ENCODE measurements around the gene CNN2. TPM values are rescaled to one million over a fixed set of nuclear protein-coding genes. Genes with fewer than 3 reads are reported as not detected.

CNN2 gene
- total and polyA plus RNA-seq, 9 donors: 31.3 to 64.9 (median 53.7) TPM

- Histone ChIP-seq H3K36me3 (ENCODE audit: control insufficient read depth, insufficient read depth, low read length) (peaks cover 62% of the 10 kb centered on the region), H3K4me3 (ENCODE audit: low read length) (no peak overlapping the region), H3K9me3 (replicated peaks; ENCODE audit: control insufficient read depth, low read depth, low read length) (no peaks in the 10 kb centered on the region), H3K27me3 (ENCODE audit: control insufficient read depth, insufficient read depth, low read length) (no peaks in the 10 kb centered on the region), H3K27ac (ENCODE audit: low read length) (no peak overlapping the region), H3K4me1 (ENCODE audit: control insufficient read depth, insufficient read depth, low read length) (peaks cover 13% of the 10 kb centered on the region)
- WGBS (ENCODE audit: insufficient coverage): 73% methylated on average over 12 of the region's 14 CpGs
- no peak for DNase-seq
Observed at GRCh38 chr19:988081-988480, 38.3 kb upstream of the CNN2 start.

GRCh38 chr19:988510-988909, 37.9 kb upstream of the CNN2 start:
- peaks cover 64% of the 10 kb centered on the region for H3K36me3 ChIP-seq (ENCODE audit: control insufficient read depth, insufficient read depth, low read length)
- peaks cover 11% of the 10 kb centered on the region for H3K4me1 ChIP-seq (ENCODE audit: control insufficient read depth, insufficient read depth, low read length)
- no peak overlapping the region for H3K4me3 ChIP-seq (ENCODE audit: low read length)
- DNase-seq: no peak
- H3K27ac ChIP-seq (ENCODE audit: low read length): no peak overlapping the region
- WGBS (ENCODE audit: insufficient coverage): 82% methylated on average over 15 of the region's 15 CpGs
- no peaks in the 10 kb centered on the region for H3K9me3 ChIP-seq (replicated peaks; ENCODE audit: control insufficient read depth, low read depth, low read length)
- H3K27me3 ChIP-seq (ENCODE audit: control insufficient read depth, insufficient read depth, low read length): no peaks in the 10 kb centered on the region

GRCh38 chr19:989381-990081, 36.9 kb upstream of the CNN2 start:
- 84% methylated on average over 25 of the region's 25 CpGs for WGBS (ENCODE audit: insufficient coverage)
- Histone ChIP-seq H3K36me3 (ENCODE audit: control insufficient read depth, insufficient read depth, low read length) (peaks cover 75% of the 10 kb centered on the region), H3K27me3 (ENCODE audit: control insufficient read depth, insufficient read depth, low read length) (no peaks in the 10 kb centered on the region), H3K4me3 (ENCODE audit: low read length) (no peak overlapping the region), H3K9me3 (replicated peaks; ENCODE audit: control insufficient read depth, low read depth, low read length) (no peaks in the 10 kb centered on the region), H3K27ac (ENCODE audit: low read length) (no peak overlapping the region), H3K4me1 (ENCODE audit: control insufficient read depth, insufficient read depth, low read length) (peaks cover 5% of the 10 kb centered on the region)
- DNase-seq: no peak

- H3K4me1 ChIP-seq (ENCODE audit: control insufficient read depth, insufficient read depth, low read length): peaks cover 4% of the 10 kb centered on the region
- DNase-seq: no peak
- 73% methylated on average over 21 of the region's 27 CpGs for WGBS (ENCODE audit: insufficient coverage)
- H3K36me3 ChIP-seq (ENCODE audit: control insufficient read depth, insufficient read depth, low read length): peaks cover 79% of the 10 kb centered on the region
- no peaks in the 10 kb centered on the region for H3K9me3 ChIP-seq (replicated peaks; ENCODE audit: control insufficient read depth, low read depth, low read length)
- no peak overlapping the region for H3K27ac ChIP-seq (ENCODE audit: low read length)
- H3K4me3 ChIP-seq (ENCODE audit: low read length): no peak overlapping the region
- H3K27me3 ChIP-seq (ENCODE audit: control insufficient read depth, insufficient read depth, low read length): peaks cover 3% of the 10 kb centered on the region
Observed at GRCh38 chr19:990119-990571, 36.3 kb upstream of the CNN2 start.

GRCh38 chr19:990746-991145, 35.7 kb upstream of the CNN2 start:
- no peaks in the 10 kb centered on the region for H3K9me3 ChIP-seq (replicated peaks; ENCODE audit: control insufficient read depth, low read depth, low read length)
- WGBS (ENCODE audit: insufficient coverage): 91% methylated on average over 20 of the region's 23 CpGs
- no peak for DNase-seq
- no peak overlapping the region for H3K27ac ChIP-seq (ENCODE audit: low read length)
- no peak overlapping the region for H3K4me3 ChIP-seq (ENCODE audit: low read length)
- H3K27me3 ChIP-seq (ENCODE audit: control insufficient read depth, insufficient read depth, low read length): peaks cover 9% of the 10 kb centered on the region
- peaks cover 9% of the 10 kb centered on the region for H3K4me1 ChIP-seq (ENCODE audit: control insufficient read depth, insufficient read depth, low read length)
- peaks cover 73% of the 10 kb centered on the region for H3K36me3 ChIP-seq (ENCODE audit: control insufficient read depth, insufficient read depth, low read length)

GRCh38 chr19:991174-991931, 35.1 kb upstream of the CNN2 start:
- Histone ChIP-seq H3K27me3 (ENCODE audit: control insufficient read depth, insufficient read depth, low read length) (peaks cover 15% of the 10 kb centered on the region), H3K9me3 (replicated peaks; ENCODE audit: control insufficient read depth, low read depth, low read length) (no peaks in the 10 kb centered on the region), H3K4me1 (ENCODE audit: control insufficient read depth, insufficient read depth, low read length) (peaks cover 16% of the 10 kb centered on the region), H3K4me3 (ENCODE audit: low read length) (no peak overlapping the region), H3K36me3 (ENCODE audit: control insufficient read depth, insufficient read depth, low read length) (peaks cover 67% of the 10 kb centered on the region), H3K27ac (ENCODE audit: low read length) (no peak overlapping the region)
- WGBS (ENCODE audit: insufficient coverage): 82% methylated on average over 14 of the region's 47 CpGs
- no peak for DNase-seq

GRCh38 chr19:991932-992669, 34.3 kb upstream of the CNN2 start:
- H3K27me3 ChIP-seq (ENCODE audit: control insufficient read depth, insufficient read depth, low read length): peaks cover 23% of the 10 kb centered on the region
- no peak overlapping the region for H3K4me3 ChIP-seq (ENCODE audit: low read length)
- H3K27ac ChIP-seq (ENCODE audit: low read length): no peak overlapping the region
- DNase-seq: no peak
- peaks cover 60% of the 10 kb centered on the region for H3K36me3 ChIP-seq (ENCODE audit: control insufficient read depth, insufficient read depth, low read length)
- peaks cover 18% of the 10 kb centered on the region for H3K4me1 ChIP-seq (ENCODE audit: control insufficient read depth, insufficient read depth, low read length)
- no peaks in the 10 kb centered on the region for H3K9me3 ChIP-seq (replicated peaks; ENCODE audit: control insufficient read depth, low read depth, low read length)
- WGBS (ENCODE audit: insufficient coverage): 88% methylated on average over 22 of the region's 42 CpGs

GRCh38 chr19:992670-993055, 33.7 kb upstream of the CNN2 start:
- WGBS (ENCODE audit: insufficient coverage): 90% methylated on average over 6 of the region's 13 CpGs
- H3K27ac ChIP-seq (ENCODE audit: low read length): no peak overlapping the region
- no peaks in the 10 kb centered on the region for H3K9me3 ChIP-seq (replicated peaks; ENCODE audit: control insufficient read depth, low read depth, low read length)
- H3K36me3 ChIP-seq (ENCODE audit: control insufficient read depth, insufficient read depth, low read length): peaks cover 56% of the 10 kb centered on the region
- peaks cover 28% of the 10 kb centered on the region for H3K27me3 ChIP-seq (ENCODE audit: control insufficient read depth, insufficient read depth, low read length)
- peaks cover 18% of the 10 kb centered on the region for H3K4me1 ChIP-seq (ENCODE audit: control insufficient read depth, insufficient read depth, low read length)
- no peak overlapping the region for H3K4me3 ChIP-seq (ENCODE audit: low read length)
- no peak for DNase-seq

GRCh38 chr19:993361-993830, 33.0 kb upstream of the CNN2 start:
- Histone ChIP-seq H3K4me3 (ENCODE audit: low read length) (no peak overlapping the region), H3K36me3 (ENCODE audit: control insufficient read depth, insufficient read depth, low read length) (peaks cover 54% of the 10 kb centered on the region), H3K9me3 (replicated peaks; ENCODE audit: control insufficient read depth, low read depth, low read length) (no peaks in the 10 kb centered on the region), H3K4me1 (ENCODE audit: control insufficient read depth, insufficient read depth, low read length) (peaks cover 18% of the 10 kb centered on the region), H3K27me3 (ENCODE audit: control insufficient read depth, insufficient read depth, low read length) (peaks cover 36% of the 10 kb centered on the region), H3K27ac (ENCODE audit: low read length) (no peak overlapping the region)
- DNase-seq: no peak
- 82% methylated on average over 17 of the region's 17 CpGs for WGBS (ENCODE audit: insufficient coverage)

GRCh38 chr19:993831-994393, 32.5 kb upstream of the CNN2 start:
- Histone ChIP-seq H3K27ac (ENCODE audit: low read length) (no peak overlapping the region), H3K4me1 (ENCODE audit: control insufficient read depth, insufficient read depth, low read length) (peaks cover 18% of the 10 kb centered on the region), H3K27me3 (ENCODE audit: control insufficient read depth, insufficient read depth, low read length) (peaks cover 41% of the 10 kb centered on the region), H3K36me3 (ENCODE audit: control insufficient read depth, insufficient read depth, low read length) (peaks cover 50% of the 10 kb centered on the region), H3K4me3 (ENCODE audit: low read length) (no peak overlapping the region), H3K9me3 (replicated peaks; ENCODE audit: control insufficient read depth, low read depth, low read length) (no peaks in the 10 kb centered on the region)
- 82% methylated on average over 43 of the region's 43 CpGs for WGBS (ENCODE audit: insufficient coverage)
- no peak for DNase-seq
